Astrocyte of the hippocampus (primary cell): ENCODE measurements around the gene RGS11.
"Not testable (repeated sequence)": the region's sequence is repeated elsewhere in the genome, so short reads cannot be mapped to it uniquely, and the experiment has no call there.

Experiments
- DNase-seq: peaks from one replicate; pipeline ENCODE4 v3.0.0; 2011; ENCODE audit warnings: low read depth, low spot score

RGS11 gene

GRCh38 chr16:280991-281659 is 5.4 kb upstream of the RGS11 start:
- DNase-seq = no peak

- DNase-seq = peak; percentile 40
Observed at GRCh38 chr16:280552-280951, 4.8 kb upstream of the RGS11 start, which contains the start of gene ARHGDIG. ARHGDIG (plus strand) TSS chr16:280591; CDS start chr16:280681, 90 bp downstream.

- DNase-seq = no peak
Observed at GRCh38 chr16:280005-280460, 4.3 kb upstream of the RGS11 start.

- no peak for DNase-seq
Observed at GRCh38 chr16:279531-279930, 3.8 kb upstream of the RGS11 start.

- peak; percentile 48 for DNase-seq
Observed at GRCh38 chr16:278863-279366, 3.2 kb upstream of the RGS11 start.

GRCh38 chr16:276426-277077 is 808 bp upstream of the RGS11 start:
- no peak for DNase-seq

- DNase-seq = no peak
Observed at GRCh38 chr16:275041-275641, 603 bp downstream of the RGS11 start.

GRCh38 chr16:273547-274421 is 2.0 kb downstream of the RGS11 start:
- DNase-seq = no peak

GRCh38 chr16:272633-273546 is 2.9 kb downstream of the RGS11 start:
- no peak for DNase-seq

GRCh38 chr16:270381-271255 is 5.1 kb downstream of the RGS11 start:
- DNase-seq = no peak

- no peak for DNase-seq
Observed at GRCh38 chr16:269061-269796, 6.5 kb downstream of the RGS11 start.

- no peak for DNase-seq
Observed at GRCh38 chr16:268141-269053, 7.3 kb downstream of the RGS11 start.

- DNase-seq = not testable (repeated sequence)
Observed at GRCh38 chr16:267562-267961, 8.2 kb downstream of the RGS11 start.

GRCh38 chr16:266258-267164 is 9.2 kb downstream of the RGS11 start:
- DNase-seq = no peak

- DNase-seq = no peak
Observed at GRCh38 chr16:265711-266110, 10.0 kb downstream of the RGS11 start.

- no peak for DNase-seq
Observed at GRCh38 chr16:265002-265529, 10.7 kb downstream of the RGS11 start.
